ENCODE data around the gene ACTL6B.
A peak's percentile ranks its signal among the peaks of the same experiment; 100 is the strongest.

The ACTL6B gene

GRCh38 chr7:100632951-100633717 is 23.1 kb downstream of the ACTL6B start:
- no peaks in the 10 kb centered on the region for H3K27me3 ChIP-seq (replicated peaks)
- in situ Hi-C loops (cut with HindIII; ENCODE audit: low pct_ligation_motif_present, low sequenced_read_pairs), result no loop called here
- H3K4me3 ChIP-seq (ENCODE audit: low read depth, low read length), result peak overlapping the region; percentile 39
- no peak for DNase-seq
- TF ChIP-seq, protein P1, sequence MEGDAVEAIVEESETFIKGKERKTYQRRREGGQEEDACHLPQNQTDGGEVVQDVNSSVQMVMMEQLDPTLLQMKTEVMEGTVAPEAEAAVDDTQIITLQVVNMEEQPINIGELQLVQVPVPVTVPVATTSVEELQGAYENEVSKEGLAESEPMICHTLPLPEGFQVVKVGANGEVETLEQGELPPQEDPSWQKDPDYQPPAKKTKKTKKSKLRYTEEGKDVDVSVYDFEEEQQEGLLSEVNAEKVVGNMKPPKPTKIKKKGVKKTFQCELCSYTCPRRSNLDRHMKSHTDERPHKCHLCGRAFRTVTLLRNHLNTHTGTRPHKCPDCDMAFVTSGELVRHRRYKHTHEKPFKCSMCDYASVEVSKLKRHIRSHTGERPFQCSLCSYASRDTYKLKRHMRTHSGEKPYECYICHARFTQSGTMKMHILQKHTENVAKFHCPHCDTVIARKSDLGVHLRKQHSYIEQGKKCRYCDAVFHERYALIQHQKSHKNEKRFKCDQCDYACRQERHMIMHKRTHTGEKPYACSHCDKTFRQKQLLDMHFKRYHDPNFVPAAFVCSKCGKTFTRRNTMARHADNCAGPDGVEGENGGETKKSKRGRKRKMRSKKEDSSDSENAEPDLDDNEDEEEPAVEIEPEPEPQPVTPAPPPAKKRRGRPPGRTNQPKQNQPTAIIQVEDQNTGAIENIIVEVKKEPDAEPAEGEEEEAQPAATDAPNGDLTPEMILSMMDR (IDR thresholded peaks at IDR 0.05; ENCODE audit: low read depth, low read length, missing control alignments), result peak; percentile 55
- H3K36me3 ChIP-seq (replicated peaks), result no peaks in the 10 kb centered on the region
- no peak overlapping the region for H3K27ac ChIP-seq

GRCh38 chr7:100630066-100630465 is 26.2 kb downstream of the ACTL6B start:
- H3K36me3 ChIP-seq (replicated peaks), result no peaks in the 10 kb centered on the region
- H3K27me3 ChIP-seq (replicated peaks), result no peaks in the 10 kb centered on the region
- in situ Hi-C loops (cut with HindIII; ENCODE audit: low pct_ligation_motif_present, low sequenced_read_pairs), result no loop called here
- DNase-seq, result no peak
- no peak overlapping the region for H3K27ac ChIP-seq
- H3K4me3 ChIP-seq (ENCODE audit: low read depth, low read length), result no peak overlapping the region
- TF ChIP-seq, protein P1 (IDR thresholded peaks at IDR 0.05; ENCODE audit: low read depth, low read length, missing control alignments), result no peak

DNA sequence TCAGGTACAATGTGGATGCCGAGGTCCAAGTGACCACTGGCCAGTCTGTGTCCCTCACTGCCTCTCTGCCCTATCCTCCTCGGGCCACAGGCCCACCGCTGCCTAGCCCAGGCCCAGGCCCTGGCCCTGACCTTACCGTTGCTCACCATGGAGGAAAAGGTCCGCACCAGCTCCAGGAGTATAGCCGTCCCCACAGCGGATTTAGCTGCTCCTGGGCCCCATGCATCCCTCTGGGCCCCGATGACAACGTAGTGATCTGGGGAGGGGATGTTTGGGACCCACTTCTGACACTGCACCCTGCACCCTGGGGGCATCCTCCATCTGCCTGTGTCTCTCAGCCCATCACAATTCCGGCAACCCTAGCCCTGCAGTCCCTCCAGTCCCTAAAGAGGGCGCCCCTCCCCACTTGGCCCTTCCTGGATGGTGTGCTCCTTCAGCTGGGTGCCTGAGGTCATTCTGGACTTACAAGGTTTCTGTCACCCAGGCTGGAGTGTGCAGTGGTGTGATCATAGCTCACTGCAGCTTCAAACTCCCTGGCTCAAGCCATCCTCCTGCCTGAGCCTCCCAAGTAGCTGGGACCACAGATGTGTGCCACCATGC is 27.0 kb downstream of the ACTL6B start:
- TF ChIP-seq, protein P1 (IDR thresholded peaks at IDR 0.05; ENCODE audit: low read depth, low read length, missing control alignments), result peak; percentile 64
- no peak overlapping the region for H3K4me3 ChIP-seq (ENCODE audit: low read depth, low read length)
- H3K27me3 ChIP-seq (replicated peaks), result no peaks in the 10 kb centered on the region
- in situ Hi-C loops (cut with HindIII; ENCODE audit: low pct_ligation_motif_present, low sequenced_read_pairs), result no loop called here
- H3K36me3 ChIP-seq (replicated peaks), result no peaks in the 10 kb centered on the region
- no peak for DNase-seq
- no peak overlapping the region for H3K27ac ChIP-seq

- H3K36me3 ChIP-seq (replicated peaks), result no peaks in the 10 kb centered on the region
These were observed 29.1 kb downstream of the ACTL6B start for GRCh38 chr7:100627238-100627549.

DNA sequence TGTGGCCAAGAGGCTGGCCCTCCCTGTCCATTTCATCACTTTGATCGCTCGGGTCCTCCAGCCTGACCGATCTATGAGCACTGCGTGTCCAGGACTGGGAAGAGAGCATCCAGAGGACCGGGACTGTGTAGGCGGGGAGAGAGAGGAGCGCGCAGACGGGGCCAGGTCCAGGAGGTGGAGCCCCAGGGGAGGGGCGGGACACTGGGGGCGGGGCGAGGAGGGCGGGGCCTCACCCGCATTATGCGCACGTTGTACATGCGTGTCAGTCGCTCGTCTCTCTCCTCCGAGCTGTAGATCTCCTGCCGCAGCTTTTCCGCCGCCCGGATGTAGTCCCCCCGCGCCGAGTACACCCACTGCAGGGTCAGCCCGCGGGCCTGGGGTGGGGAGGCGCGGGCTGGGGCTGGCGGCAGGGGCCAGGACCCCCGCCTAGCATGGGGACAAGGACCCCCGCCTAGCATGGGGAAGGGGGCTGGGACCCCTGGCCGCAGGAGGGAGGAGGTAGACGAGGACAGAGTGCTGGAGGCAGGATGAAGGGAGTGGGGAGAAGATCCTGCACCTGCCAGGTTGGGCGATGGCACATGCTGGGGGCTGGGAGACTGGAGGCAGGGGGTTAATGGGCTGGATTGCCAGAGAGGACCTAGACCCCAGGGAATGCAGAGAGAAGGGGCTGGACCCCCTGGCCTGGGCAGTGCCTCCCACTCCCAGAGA is 29.6 kb downstream of the ACTL6B start:
- peak; percentile 89 for DNase-seq
- TF ChIP-seq, protein P1 (IDR thresholded peaks at IDR 0.05; ENCODE audit: low read depth, low read length, missing control alignments), result no peak
- in situ Hi-C loops (cut with HindIII; ENCODE audit: low pct_ligation_motif_present, low sequenced_read_pairs), result no loop called here
- no peaks in the 10 kb centered on the region for H3K27me3 ChIP-seq (replicated peaks)
- H3K36me3 ChIP-seq (replicated peaks), result no peaks in the 10 kb centered on the region
- no peak overlapping the region for H3K27ac ChIP-seq
- H3K4me3 ChIP-seq (ENCODE audit: low read depth, low read length), result peak overlapping the region; percentile 33

More at GRCh38 chr7:100627238-100627549, 29.1 kb downstream of the ACTL6B start:
- Histone ChIP-seq H3K4me3 (ENCODE audit: low read depth, low read length) (no peak overlapping the region), H3K27me3 (replicated peaks) (no peaks in the 10 kb centered on the region), H3K27ac (no peak overlapping the region)
- no peak for DNase-seq
- in situ Hi-C loops (cut with HindIII; ENCODE audit: low pct_ligation_motif_present, low sequenced_read_pairs), result no loop called here
- TF ChIP-seq, protein P1 (IDR thresholded peaks at IDR 0.05; ENCODE audit: low read depth, low read length, missing control alignments), result no peak

Measured in brain microvascular endothelial cell (primary cell).